ENCODE data around the gene ARF1. TPM values are rescaled to one million over a fixed set of nuclear protein-coding genes. Genes with fewer than 3 reads are reported as not detected.

The ARF1 gene
- total RNA-seq, 2 experiments from 2014 or later: 318 to 322 TPM

- DNase-seq (peak in 1 of 14 experiments; percentile 27), ATAC-seq (ENCODE audit: poor library complexity) (no peak)
- TF ChIP-seq, protein P1, sequence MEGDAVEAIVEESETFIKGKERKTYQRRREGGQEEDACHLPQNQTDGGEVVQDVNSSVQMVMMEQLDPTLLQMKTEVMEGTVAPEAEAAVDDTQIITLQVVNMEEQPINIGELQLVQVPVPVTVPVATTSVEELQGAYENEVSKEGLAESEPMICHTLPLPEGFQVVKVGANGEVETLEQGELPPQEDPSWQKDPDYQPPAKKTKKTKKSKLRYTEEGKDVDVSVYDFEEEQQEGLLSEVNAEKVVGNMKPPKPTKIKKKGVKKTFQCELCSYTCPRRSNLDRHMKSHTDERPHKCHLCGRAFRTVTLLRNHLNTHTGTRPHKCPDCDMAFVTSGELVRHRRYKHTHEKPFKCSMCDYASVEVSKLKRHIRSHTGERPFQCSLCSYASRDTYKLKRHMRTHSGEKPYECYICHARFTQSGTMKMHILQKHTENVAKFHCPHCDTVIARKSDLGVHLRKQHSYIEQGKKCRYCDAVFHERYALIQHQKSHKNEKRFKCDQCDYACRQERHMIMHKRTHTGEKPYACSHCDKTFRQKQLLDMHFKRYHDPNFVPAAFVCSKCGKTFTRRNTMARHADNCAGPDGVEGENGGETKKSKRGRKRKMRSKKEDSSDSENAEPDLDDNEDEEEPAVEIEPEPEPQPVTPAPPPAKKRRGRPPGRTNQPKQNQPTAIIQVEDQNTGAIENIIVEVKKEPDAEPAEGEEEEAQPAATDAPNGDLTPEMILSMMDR (IDR thresholded peaks at IDR 0.05): no peak
- Mint-ChIP-seq H3K9me3 (peaks cover 5% of the 10 kb centered on the region), H3K36me3 (ENCODE audit: low read depth) (peaks cover 92% of the 10 kb centered on the region), H3K4me3 (peak overlapping the region; percentile 31), H3K27ac (peak overlapping the region; percentile 29), H3K4me1 (ENCODE audit: low read depth) (peaks cover 50% of the 10 kb centered on the region), H3K27me3 (no peaks in the 10 kb centered on the region)
- Histone ChIP-seq H3K9me3 (ENCODE audit: control insufficient read depth in 1 of 2, insufficient read depth in 1 of 2, low read length in 2 of 2) (peaks cover 7 to 23% of the 10 kb centered on the region in 2 experiments), H3K36me3 (ENCODE audit: insufficient read depth, low read length) (peaks cover 76% of the 10 kb centered on the region), H3K27me3 (ENCODE audit: control insufficient read depth in 1 of 2, insufficient read depth in 2 of 2, low read length in 2 of 2) (no peaks in the 10 kb centered on the region), H3K27ac (ENCODE audit: low read depth in 1 of 2, low read length in 2 of 2) (no peak overlapping the region), H3K4me1 (ENCODE audit: insufficient read depth, low read length) (peaks cover 57% of the 10 kb centered on the region), H3K4me3 (ENCODE audit: low read length) (no peak overlapping the region)
- intact Hi-C loops (cut with DNase I, micrococcal nuclease): no loop called here
- ChIA-PET POLR2A (no interaction called here), CTCF (no interaction called here)
These were observed 13.4 kb downstream of the ARF1 start for GRCh38 chr1:228095938-228096337.

DNA sequence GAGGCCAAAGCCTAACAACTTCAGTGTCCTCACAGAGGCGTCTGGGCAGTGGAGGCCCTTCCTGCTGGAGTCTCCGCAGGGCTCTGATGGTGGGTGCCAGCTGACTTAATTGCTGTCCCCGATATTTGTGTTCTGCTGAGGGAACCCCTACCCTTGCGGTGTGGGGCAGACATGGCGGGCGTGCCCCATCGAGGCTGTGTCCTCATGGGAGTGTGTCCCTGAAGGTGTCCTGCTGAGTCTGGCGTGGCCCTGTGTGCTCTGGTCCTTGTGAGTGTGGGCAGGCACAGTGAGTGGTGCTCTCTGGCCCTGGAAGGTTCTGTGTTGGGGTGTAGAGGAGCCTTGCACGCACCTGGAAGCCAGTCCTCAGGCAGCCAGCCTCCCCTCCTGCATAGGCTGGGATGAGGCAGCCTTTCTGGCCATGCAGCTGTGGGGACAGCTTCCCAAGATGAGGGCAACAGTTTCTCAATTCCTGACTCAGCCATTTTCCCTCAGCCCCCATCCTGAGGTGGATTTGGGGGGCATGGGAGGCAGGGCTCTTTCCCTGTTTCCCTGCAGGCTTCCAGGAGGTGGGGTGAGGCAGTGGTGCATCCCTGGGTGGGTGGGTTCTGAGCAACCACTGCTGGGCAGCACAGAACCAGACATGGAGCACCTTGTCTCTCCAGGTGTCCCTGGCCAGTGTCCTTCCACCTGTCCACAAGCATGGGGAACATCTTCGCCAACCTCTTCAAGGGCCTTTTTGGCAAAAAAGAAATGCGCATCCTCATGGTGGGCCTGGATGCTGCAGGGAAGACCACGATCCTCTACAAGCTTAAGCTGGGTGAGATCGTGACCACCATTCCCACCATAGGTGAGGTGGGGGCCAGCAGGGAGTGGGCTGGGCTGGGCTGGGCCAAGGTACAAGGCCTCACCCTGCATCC is 14.2 kb downstream of the ARF1 start:
- no peak for ATAC-seq (ENCODE audit: poor library complexity)
- ChIA-PET CTCF (no interaction called here), POLR2A (interaction anchor here (6.9 kb wide), 1 partner anchor 14 kb away, joined by 44 read pairs; the partner anchor contains the start of gene ARF1)
- intact Hi-C loops (cut with DNase I, micrococcal nuclease): no loop called here
- no peaks in the 10 kb centered on the region for H3K27me3 ChIP-seq (ENCODE audit: control insufficient read depth in 1 of 2, insufficient read depth in 2 of 2, low read length in 2 of 2)
- peak in 2 of 14 experiments; percentile 2 to 15 for DNase-seq
- H3K36me3 Mint-ChIP-seq (ENCODE audit: low read depth): peaks cover 91% of the 10 kb centered on the region
- peaks cover 7 to 23% of the 10 kb centered on the region in 2 experiments for H3K9me3 ChIP-seq (ENCODE audit: control insufficient read depth in 1 of 2, insufficient read depth in 1 of 2, low read length in 2 of 2)
- no peak overlapping the region for H3K4me3 ChIP-seq (ENCODE audit: low read length)
- H3K27ac Mint-ChIP-seq: peak overlapping the region; percentile 59
- H3K27ac ChIP-seq (ENCODE audit: low read depth in 1 of 2, low read length in 2 of 2): no peak overlapping the region
- no peaks in the 10 kb centered on the region for H3K27me3 Mint-ChIP-seq
- H3K9me3 Mint-ChIP-seq: peaks cover 5% of the 10 kb centered on the region
- TF ChIP-seq, protein P1 (IDR thresholded peaks at IDR 0.05): no peak
- H3K4me3 Mint-ChIP-seq: no peak overlapping the region
- peaks cover 50% of the 10 kb centered on the region for H3K4me1 Mint-ChIP-seq (ENCODE audit: low read depth)
- peaks cover 79% of the 10 kb centered on the region for H3K36me3 ChIP-seq (ENCODE audit: insufficient read depth, low read length)
- peaks cover 57% of the 10 kb centered on the region for H3K4me1 ChIP-seq (ENCODE audit: insufficient read depth, low read length)

DNA sequence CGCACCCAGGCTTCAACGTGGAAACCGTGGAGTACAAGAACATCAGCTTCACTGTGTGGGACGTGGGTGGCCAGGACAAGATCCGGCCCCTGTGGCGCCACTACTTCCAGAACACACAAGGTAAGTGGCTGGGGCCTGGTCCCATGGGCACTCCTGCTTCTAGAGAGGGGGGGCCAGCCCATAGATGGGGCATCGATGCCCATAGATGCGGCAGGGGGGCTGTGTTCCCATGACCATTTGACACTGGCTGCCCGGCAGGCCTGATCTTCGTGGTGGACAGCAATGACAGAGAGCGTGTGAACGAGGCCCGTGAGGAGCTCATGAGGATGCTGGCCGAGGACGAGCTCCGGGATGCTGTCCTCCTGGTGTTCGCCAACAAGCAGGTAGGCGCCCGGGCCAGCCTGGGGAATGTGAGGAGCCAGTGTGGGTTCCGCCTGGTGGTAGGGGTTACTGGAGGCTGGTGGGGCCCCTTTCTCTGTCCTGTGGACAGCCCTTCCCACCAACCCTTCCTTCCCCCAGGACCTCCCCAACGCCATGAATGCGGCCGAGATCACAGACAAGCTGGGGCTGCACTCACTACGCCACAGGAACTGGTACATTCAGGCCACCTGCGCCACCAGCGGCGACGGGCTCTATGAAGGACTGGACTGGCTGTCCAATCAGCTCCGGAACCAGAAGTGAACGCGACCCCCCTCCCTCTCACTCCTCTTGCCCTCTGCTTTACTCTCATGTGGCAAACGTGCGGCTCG is 15.0 kb downstream of the ARF1 start:
- Histone ChIP-seq H3K27me3 (ENCODE audit: control insufficient read depth in 1 of 2, insufficient read depth in 2 of 2, low read length in 2 of 2) (no peaks in the 10 kb centered on the region), H3K27ac (ENCODE audit: low read depth in 1 of 2, low read length in 2 of 2) (no peak overlapping the region), H3K9me3 (ENCODE audit: control insufficient read depth in 1 of 2, insufficient read depth in 1 of 2, low read length in 2 of 2) (peaks cover 7 to 23% of the 10 kb centered on the region in 2 experiments), H3K4me3 (ENCODE audit: low read length) (no peak overlapping the region), H3K4me1 (ENCODE audit: insufficient read depth, low read length) (peaks cover 58% of the 10 kb centered on the region), H3K36me3 (ENCODE audit: insufficient read depth, low read length) (peaks cover 74% of the 10 kb centered on the region)
- DNase-seq (peak in 1 of 14 experiments; percentile 22), ATAC-seq (ENCODE audit: poor library complexity) (no peak)
- CTCF ChIA-PET: no interaction called here
- H3K27ac Mint-ChIP-seq: peak overlapping the region; percentile 59
- H3K4me3 Mint-ChIP-seq: peak overlapping the region; percentile 38
- peaks cover 83% of the 10 kb centered on the region for H3K36me3 Mint-ChIP-seq (ENCODE audit: low read depth)
- TF ChIP-seq, protein P1 (IDR thresholded peaks at IDR 0.05): no peak
- peaks cover 5% of the 10 kb centered on the region for H3K9me3 Mint-ChIP-seq
- intact Hi-C loops (cut with DNase I, micrococcal nuclease): loop anchor here in 1 of 2 experiments (2.0 kb wide), 1 partner anchor 13 kb away; no protein-coding TSS in a partner anchor
- peaks cover 42% of the 10 kb centered on the region for H3K4me1 Mint-ChIP-seq (ENCODE audit: low read depth)
- POLR2A ChIA-PET: interaction anchor here (2.6 to 6.9 kb wide), 2 partner anchors 11 to 15 kb away, joined by 10 to 44 read pairs; partner anchors contain the start of gene ARF1
- H3K27me3 Mint-ChIP-seq: no peaks in the 10 kb centered on the region

Data from CD4-positive, alpha-beta T cell (primary cell).